ENCODE results near the gene ANK2.

ANK2 gene

DNA sequence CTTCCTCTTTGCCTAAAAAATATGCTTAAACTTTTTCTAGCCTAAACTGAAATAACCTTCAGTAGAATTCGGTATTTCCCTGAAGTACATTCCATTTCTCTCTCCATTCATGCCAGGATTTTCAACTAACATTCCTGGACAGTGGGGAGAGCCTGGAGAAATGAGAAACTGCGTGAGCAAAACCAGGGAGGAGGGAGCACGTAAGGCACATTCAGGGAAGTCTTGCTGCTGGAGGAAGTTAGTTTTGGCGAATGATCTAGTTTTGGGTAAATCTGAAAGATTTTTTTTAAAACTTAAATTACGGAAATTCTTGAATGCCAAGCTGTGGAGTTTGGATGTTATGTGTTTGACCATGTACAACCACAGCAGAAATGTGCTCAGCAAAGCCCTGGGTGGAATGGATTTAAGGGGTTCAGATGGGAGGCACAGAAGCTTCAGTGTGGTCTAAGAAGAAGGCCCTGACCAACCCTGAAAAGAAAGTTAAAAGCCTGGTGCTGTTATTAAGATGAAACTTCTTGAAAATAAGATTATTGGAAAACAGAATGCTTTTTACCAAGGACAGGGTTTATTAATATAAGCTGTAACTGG is 347.8 kb downstream of the ANK2 start:
- DNase-seq (ENCODE audit: low read depth) = no peak

DNA sequence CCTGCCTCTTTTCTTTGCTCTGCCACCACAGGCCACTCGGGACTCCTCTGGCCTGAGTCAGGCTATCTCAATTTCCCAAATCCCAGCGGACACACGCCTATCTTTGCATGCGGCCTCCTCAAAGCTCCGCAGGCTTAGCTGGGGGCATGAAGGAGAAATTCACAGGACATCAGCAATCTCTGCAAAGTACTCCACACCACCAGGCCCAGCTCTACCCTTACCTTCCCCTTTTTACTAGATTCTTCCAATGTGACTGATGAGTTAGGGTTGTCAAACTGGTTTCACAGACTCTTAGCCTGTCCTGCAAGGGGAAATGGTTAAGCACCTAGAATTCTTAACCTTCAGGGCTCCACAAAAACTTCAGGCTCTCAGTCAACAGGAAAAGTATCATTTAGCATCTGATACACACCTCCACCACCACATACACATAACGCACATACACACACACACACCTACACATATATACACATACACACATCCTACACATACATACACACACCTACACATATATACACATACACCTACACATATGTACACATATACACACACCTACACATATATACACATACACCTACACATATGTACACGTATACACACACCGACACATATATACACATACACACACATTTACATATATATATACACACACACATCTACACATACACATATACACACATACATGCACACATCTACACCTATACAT is 349.1 kb downstream of the ANK2 start:
- DNase-seq (ENCODE audit: low read depth) = no peak

DNA sequence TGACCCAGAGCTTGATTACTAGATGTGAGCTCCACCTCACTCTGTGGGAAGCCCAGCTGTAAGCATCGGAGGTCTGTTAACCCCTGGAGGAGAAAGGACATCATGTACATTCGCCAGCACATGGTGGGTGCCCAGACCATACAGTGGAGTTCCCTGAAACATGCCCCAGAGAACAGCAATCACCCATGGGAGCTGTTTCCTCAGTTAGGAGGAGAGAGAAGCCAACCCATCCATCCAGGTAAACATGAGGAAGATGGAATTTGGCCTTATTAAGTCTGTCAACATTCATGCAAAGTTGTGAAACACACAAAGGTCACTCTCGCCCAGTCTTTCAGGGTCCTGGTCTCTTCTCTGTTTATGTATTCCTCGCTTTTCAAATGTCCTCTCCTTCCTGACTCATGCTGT is 354.7 kb downstream of the ANK2 start:
- DNase-seq (ENCODE audit: low read depth) = no peak

DNA sequence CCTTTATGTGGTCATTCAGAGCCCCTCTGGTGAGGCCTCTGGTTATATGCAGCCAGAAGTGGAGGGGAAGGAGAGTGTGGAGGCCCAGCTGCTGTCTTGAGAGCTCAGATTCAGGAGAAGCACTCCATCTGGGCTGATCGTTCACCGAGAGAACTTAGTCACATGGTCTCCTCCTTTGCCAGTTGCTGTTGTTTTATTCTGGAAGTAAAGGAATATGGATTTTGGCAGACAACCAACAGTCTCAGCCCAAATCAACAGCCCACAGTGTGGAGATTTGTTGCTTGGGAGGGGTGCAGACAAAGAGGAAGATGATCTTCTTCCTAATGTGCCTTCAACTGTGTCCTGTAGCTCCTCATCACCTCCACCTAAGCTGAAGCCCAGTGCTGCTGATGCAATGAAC is 355.4 kb downstream of the ANK2 start:
- DNase-seq (ENCODE audit: low read depth) = no peak

DNA sequence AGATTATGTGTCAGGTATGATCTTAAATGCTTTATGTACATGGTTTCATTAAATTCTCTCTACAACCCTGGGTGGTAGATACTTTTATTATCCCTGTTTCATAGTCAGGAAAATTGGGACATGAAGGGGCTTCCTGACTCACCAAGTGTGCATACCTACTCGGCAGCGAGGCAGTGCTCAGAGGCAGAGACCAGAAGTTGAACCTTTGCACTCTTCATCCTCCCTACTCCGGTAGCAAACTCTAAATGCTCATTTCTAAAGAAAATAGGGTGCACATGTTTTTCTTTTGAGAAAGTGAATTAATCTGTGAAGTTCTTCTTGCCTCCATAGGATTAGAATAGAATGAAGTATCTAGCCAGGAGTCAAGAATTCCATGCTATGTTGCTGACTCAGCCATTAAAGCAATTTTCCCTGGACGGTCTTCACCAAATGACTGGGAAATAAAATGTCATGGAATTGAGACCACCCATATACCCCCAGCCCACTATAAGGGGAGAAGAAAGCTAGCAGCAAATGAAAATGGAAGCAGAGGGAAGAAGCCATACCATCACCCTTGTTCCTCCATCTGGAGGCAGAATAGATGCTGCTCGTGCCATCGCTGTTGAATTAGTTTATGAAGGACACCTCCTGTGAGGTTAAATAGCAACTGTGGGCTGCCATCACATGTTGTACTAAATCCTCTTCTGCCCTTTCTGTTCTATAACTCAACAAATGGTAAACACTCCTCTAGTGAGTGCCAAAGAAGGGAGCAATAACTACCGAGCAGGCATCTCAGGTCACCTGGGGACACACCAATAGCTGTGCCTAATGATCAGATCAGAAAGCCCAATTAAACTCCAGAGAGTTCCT is 356.6 kb downstream of the ANK2 start:
- DNase-seq (ENCODE audit: low read depth) = no peak

DNA sequence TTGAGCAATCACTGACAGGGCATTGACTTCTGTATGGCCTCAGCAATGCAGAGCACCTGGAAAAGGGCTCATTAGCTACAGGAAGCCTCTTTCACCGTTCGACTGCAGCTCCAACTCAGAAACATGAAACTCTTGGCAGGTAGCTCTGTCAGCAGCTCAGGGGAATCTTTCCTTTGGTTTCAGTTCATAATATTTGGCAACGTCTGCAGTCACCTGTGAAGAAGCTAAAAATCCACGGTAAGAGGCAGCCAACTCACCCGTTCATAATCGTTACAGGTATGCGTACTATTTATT is 357.2 kb downstream of the ANK2 start:
- DNase-seq (ENCODE audit: low read depth) = no peak

DNA sequence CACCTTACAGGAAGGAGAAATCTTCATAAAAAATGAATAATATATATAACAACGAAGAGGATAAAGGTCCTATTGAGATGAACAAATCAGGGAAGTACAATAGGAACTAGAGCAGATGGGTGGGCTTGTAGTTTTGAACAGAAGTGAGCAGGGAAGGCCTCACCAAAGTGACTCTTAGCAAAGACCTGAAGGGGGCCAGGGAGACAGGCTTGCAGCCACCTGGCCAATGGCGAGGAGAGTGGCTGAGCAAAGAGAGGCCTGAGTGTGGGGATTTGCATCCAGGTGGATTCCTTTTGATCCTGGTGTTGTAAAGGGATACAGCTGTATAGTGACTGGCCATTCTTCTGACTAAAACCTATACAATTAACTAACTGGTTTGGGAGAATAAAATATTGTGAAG is 358.0 kb downstream of the ANK2 start:
- no peak for DNase-seq (ENCODE audit: low read depth)

DNA sequence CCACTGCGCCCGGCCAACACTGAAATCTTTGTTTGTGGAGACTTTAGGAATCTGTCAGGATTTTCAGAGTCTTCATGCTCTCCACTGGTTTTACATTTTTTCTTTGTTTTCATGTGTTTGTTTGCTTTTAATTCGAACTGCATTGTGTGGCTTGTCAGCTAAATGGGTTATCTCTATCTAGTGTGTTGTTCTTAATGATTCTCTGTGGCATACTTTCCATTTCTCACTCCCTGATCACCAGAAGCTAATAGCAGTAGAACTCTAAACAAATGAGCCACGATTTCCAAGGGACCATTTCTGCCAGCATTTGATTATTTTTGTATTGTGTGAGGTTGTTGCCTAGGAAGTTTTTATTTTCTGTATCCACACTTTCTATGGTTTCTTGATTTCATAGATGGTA is 359.7 kb downstream of the ANK2 start:
- DNase-seq (ENCODE audit: low read depth) = no peak

DNA sequence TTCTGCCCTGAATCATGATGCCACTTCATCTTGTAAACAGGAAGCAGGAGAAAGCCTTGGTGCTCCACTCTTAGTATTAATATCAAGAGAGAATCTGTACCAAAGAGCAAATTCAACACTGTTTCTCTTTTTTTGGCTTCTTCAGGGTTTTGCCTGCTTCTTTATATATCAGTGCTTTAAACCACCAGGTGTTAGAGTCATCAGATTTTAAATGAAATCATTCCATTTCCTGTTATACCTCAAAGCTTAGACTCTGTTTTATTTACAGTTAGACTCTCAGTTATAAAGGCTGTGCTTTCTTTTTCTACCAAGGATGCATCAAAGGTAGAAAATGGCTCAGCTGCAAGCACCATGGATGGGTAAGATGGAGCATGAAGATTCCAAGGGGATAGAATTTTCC is 361.2 kb downstream of the ANK2 start:
- DNase-seq (ENCODE audit: low read depth) = no peak

DNA sequence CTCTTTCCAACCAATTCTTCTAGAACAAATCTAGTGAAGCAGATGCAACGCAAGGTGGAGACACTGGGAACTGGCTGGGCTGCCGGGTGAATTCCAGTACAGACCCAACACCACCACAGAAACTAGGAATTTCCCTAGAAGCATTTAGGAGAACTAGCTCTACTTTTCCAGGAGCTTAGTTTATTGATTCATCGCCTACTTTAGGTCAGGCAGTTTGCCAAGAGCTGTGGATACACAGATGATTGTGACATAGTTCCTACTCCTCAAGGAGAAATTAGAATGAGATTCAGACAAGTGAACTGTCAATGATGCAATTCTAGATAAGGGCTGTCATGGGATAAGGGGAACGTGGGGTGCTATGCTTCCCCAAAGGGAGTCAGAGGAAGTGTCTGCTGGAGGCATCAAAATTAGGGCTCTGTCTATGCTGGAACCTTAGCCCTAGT is 362.1 kb downstream of the ANK2 start:
- DNase-seq (ENCODE audit: low read depth) = no peak

DNA sequence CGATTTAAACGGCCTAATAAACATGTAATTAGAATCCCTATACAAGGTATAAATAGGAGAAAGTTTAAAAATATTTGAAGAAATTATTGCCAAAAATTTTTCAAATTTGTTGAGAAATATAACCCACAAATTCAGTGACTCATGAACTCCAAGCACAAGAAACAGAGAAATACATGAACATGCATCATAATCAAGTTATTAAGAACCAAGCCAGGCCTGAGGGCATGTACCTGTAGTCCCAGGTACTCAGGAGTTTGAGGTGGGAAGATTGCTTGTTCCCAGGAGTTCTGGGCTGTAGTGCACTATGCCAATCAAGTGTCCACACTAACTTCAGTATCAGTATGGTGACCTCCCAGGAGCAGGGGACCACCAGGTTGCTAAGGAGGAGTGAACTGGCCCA is 370.2 kb downstream of the ANK2 start:
- DNase-seq (ENCODE audit: low read depth) = no peak

DNA sequence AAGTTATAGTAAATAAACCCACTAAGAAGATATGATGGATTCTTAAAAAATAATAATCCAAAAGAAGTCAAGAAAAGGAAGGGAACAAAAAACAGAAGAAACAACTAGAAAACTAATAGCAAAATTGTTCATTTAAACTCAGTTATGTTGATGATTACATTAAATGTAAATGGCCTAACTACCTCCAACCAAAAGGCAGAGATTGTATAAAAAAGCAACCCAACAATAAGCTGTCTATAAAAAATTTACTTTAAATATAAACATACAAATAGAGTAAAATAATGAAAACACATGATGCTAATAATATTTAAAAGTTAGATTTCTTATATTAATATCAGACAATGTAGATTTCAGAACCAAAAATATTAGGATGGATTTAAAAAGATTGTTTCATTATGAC is 371.5 kb downstream of the ANK2 start:
- no peak for DNase-seq (ENCODE audit: low read depth)

DNA sequence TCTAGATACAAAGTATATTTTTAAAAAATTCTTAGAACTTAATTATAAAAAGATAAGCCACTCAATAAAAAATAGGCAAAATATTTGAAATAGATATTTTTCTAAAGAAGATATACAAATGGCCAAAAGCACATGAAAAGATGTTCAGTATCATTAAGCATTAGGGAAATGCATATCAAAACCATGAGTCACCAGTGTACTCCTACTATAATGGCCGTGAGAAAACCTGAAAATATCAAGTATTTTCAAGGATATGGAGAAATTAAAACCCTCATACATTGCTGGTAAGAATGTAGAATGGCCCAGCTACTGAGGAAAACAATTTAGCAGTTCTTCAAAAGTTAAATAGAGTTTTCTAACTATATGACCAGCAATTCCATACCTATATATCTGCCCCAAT is 374.2 kb downstream of the ANK2 start:
- DNase-seq (ENCODE audit: low read depth) = no peak

DNA sequence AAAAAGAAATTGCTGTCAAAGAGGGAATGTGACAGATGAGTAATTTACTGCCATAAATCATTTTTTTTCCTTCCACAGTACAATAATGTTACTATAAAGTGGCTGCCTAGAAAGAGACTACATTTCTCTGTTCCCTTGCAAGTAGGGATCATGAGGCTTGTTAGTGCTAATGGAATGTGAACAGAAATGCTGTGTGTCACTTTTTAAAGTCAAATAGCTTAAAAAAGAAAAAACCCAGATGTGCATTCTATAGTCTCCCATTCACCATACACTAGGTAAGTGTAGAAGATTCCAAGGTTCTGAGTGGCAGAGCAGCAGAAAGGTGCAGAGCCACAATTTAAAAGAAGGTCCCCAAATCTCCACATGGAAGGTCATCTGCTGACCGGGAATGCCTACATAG is 383.7 kb downstream of the ANK2 start:
- DNase-seq (ENCODE audit: low read depth) = no peak
